DMS153 treated with DMSO at 0.1 percent for 48 hours (cell line): ENCODE results near the gene INF2.
"Not testable (repeated sequence)": the region's sequence is repeated elsewhere in the genome, so short reads cannot be mapped to it uniquely, and the experiment has no call there.

Source experiments
- DNase-seq: peaks from one replicate; lab custom pipeline; 2025; ENCODE audit not compliant: unreplicated experiment; lab: John Stamatoyannopoulos, UW

INF2 gene

DNA sequence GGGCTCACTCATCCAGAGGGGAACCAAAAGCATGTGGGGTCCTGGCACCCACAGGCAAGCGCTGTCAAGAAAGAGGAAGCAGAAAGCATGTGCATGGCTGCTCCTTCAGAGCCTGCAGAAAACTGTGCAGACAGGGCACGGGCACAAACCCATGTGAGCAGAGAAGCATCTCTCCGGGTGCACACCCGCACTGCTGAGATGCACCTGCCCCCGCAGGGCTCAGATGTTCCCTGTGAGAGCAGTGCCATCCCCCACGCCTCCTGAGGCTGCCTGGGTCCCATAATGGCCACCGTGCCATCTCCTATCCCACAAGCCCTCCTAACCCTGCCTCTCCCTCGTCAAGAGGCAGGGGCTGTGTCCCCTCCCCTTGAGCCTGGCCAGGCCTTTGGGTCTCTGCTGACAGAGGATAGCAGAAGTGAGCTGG, 32.3 kb upstream of the INF2 start:
- DNase-seq, result no peak

DNA sequence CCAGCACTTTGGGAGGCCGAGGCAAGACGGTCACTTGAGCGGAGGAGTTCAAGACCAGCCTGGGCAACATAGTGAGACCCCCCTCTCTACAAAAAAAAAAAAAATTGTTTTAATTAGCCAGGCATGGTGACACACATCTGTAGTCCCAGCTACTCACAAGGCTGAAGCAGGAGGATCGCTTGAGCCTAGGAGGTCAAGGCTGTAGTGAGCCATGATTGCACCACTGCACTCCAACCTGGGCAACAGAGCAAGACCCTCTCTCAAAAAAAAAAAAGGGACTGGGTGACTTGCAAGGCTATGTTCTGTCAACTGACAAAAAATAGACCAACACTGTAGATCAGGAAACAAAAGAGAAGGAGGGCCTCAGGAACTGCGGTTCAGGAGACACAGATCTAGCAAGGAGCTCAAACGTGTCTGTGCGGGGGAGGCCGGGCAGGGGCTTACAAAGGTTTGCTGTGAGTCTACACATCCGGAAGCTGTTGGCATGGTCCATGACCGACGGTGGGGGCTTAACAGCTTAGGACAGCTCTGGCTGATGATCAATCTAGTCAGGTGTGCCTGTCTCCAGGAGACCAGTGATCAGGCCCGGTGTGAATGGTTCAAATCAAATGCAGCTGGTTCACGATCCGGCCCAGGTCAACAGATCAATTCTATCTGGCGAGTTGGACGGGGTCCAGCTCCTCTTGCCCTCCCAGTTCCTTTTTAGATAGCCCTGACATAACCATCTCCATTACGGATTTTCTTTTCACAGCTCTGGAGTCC, 31.7 kb upstream of the INF2 start:
- no peak for DNase-seq

DNA sequence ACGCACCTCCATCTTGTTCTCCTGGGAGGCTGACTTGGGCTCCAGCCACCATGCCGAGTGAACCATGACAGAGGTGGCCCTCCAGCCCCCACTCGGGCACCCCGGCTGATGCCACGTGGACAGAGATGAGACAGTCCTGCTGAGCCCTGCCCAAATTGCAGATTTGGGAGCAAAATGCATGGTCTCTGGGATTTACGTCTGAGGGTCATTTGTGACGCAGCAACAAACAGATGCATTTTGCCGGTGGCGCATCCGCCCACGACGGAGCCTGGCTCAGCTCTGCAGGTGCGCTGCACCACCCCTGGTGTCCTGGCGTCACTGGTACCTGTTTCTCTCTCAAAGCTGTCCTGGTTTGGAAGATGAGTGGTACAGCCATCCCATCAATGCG, 31.1 kb upstream of the INF2 start:
- DNase-seq, result no peak

DNA sequence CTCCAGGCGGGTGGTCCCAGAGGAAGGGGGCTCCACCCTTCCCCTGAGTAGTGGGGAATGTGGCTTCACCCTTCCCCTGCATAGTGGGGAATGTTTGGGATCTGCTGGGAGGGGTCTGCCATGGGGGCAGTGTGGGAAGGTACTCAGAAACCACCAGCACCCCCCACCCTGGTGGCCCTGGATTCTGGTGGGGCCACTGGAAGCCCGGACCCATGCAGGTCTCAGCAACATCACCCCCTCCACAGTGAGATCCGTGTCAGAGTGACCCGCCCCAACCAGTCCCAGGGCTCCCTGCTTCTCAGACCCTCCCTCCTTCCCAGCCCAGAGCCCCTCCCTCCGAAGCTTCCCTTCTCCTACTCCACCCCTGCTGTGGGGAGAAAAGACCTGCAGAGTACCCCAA, 30.3 kb upstream of the INF2 start:
- DNase-seq, result no peak

DNA sequence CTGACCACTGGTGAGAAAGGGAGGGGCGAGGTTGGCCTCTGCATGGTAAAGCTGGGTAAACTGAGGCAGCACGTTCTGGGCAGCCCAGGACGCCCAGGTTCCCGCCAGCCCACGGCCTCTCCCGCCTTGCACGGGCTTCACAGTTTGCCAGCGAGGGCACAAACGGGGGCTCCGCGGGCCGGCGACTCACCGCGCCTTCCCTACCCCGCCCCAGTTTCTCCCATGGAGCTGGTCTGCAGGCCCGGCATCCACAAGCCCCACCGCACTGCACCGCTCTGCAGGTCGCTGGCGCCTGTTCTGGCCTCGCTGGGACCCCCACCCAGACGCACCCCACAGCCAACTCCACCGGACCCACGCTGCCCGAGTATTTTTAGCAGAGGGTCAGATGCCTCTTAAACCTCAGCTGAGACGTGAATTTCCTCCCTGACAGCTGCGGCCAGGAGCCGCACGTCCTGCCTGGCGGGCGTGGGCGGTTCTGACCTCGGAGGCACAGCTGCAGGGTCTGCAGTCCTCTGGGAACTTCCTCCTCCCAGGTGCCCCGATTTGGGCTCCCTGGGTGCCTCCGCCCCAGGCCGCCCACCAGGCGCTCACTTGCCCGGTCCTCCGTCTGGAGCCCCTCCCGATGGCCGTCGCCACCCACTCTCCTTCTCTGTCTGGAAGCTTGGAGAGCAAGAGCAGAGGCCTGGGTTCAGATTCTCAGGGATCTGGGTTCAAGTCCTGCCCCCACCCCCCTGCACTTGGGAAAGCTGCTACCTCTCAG, 29.5 kb upstream of the INF2 start:
- DNase-seq, result no peak

DNA sequence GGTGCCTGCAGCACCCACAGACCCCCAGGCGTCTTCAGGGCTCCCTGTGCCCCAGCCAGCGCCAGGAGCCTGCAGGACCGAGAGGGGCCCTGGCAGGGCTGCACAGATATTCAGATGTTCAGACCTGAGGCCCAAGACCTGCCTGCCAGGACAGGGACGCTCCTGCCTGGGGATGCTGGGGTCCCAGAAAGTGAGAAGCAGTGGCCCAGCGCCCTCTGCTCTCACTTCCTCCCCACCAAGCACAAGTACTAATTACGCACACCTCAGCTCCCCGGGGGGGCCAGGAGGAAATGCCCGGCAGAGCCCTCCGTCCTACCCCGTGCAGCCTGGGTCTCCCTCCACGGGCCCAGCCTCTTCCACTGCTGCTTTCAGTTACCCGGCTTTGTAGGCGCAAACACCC, 28.8 kb upstream of the INF2 start:
- DNase-seq, result no peak

DNA sequence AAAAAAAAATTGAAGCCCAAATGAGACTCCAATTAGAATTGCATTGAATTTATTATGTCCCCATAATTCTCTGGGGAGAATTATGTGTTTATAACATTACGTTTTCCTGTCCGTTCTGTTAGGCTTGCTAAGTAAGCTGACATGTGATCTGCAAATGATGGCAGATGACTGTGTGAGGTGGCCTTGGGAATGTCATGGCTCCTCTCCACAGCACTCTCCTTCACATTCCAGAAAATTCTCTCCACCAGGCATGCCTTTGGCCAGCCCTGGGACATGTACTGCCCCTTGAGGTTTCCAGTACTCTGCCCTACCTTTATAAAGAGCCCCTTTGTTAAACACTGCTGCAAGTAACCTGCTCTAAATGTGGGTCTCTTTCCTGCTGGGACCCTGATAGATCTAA, 28.3 kb upstream of the INF2 start:
- DNase-seq, result no peak

DNA sequence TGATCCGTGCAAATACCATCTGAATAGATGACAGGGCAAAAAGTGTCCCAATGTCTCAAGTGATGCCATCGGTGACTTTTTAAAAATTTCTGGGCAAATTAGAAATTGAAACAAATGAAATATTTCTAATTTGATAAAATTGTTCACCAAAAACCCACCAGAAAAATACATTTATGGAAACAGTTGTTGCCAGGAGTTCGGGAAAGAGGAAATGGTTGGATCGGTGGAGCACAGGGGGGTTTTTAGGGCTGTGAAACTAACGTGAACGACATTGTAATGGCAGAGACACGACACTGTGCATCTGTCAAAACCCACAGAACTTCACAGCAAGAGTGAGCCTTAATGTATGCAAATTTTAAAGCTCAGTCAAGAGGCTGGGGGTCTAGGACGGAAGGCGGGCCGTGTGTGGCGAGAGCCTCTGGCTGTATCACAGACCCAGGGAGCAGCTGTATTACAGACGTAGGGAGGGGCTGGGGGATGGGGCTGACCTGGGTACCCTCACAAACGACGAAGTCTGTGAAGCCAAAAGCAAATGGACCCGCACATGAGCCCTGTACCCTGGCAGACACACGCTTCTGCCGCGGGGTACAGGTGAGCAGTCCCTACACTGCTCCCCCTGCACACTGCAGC, 27.8 kb upstream of the INF2 start:
- not testable (repeated sequence) for DNase-seq

DNA sequence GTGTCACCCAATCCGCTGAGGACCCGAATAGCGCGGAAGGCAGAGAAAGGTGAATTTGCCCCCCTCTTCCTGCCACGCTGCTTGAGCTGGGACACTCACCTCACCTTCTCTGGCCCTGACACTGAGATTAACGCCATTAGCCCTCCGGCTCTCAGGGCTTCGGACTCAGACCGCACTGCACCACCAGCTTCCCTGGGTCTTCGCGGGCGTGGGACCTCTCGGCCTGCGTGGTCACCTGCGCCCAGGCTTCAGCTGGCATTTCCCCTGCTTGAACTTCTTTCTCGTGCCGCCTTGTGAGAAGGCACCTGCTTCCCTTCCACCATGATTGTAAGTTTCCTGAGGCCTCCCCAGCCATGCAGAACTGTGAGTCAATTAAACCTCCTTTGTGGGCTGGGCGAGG, 26.9 kb upstream of the INF2 start:
- not testable (repeated sequence) for DNase-seq

DNA sequence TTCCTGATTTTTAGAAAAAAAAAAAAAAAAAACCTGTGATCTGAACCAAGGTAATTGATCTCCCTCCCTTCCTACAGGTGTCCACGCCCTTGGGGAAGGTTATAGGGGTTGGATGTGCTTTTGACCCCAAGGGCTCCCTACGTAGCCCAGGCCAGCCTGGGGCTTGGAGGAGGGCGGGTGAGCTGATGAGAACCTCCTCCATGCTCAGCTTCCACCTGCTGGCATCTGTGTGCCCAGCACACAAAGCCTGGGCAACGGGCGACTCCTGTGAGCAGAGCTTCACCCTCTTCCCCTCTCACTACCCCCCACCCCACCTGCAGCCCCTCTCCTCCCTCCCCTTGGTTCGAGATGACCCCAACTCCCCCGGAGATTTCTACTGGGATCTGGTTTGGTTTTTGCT, 25.3 kb upstream of the INF2 start:
- DNase-seq, result no peak

DNA sequence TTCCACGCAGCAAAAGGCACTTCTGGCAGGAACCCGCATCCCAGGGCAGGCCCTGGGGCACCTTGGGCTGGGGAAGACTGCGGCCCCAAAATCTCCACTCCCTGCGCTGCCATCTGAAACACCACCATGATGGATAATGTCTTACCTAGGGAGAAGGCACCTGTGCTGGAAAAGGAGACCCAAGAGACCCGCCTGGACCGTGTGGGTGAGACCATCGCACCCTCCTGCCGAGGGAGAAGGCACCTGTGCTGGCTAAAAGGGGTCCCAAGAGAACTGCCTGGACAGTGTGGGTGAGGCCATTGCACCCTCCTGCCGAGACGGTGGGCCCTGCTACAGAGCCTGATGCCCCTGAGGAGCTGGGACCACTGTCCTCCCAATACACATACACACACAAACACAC, 24.8 kb upstream of the INF2 start:
- no peak for DNase-seq

DNA sequence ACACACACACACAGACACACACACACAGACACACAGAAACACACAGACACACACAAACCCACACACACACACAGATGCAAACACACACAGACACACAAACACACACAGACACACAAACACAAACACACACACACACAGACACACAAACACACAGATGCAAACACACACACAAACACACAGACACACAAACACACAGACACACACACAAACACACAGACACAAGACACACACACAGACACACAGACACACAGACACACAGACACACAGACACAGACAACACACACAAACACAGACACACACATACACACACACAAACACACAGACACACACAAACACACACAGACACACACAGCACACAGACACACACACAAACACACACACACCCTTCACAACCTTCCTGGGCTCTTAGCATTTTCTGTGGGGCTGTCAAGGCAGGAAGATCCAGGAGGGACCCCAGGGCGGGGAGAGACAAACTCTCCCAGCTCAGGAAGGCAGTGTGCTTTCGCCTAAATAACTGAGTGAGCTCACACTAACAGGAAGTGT, 24.2 kb upstream of the INF2 start:
- DNase-seq, result no peak

DNA sequence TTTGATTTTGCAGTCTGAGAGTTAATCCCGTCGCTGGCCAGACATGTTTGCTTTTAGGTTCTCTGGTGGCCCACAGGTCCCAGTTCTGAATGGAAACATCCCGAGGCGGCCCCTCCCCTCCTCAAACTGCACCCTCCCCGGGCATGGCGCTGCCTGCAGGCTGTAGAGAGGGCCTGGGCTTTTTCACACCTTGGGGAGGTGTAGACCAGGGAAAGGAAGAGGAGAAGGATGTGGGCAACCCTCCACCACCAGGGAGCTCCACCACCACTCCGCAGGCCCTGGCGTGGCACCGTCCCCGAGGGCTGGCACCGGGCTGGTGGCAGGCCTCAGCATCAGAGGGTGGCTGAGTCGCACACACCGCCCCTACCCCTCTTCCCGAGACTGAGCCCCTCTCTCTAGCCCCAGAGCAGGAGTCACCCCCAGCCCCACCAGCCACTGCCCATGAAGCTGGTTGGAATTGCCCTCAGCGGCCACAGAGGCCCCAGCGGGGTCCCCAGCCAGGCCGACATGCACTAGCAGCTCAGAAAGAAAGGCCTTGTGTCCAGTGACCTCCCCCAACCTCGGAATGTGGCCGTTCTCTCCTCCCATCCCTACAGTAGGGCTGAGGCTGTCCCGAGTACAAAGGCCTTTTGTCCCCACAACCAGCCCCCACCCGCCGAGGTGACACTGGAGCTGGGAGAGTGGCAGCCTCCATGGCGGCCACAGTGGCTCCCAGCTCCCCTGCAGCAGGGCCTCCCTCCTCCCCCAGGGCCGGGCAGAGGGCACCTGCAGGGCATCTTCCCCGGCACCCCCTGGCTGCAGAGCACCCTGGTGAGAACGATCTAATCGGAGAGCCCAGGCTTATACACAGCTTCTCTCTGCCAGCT, 23.5 kb upstream of the INF2 start:
- DNase-seq, result no peak

DNA sequence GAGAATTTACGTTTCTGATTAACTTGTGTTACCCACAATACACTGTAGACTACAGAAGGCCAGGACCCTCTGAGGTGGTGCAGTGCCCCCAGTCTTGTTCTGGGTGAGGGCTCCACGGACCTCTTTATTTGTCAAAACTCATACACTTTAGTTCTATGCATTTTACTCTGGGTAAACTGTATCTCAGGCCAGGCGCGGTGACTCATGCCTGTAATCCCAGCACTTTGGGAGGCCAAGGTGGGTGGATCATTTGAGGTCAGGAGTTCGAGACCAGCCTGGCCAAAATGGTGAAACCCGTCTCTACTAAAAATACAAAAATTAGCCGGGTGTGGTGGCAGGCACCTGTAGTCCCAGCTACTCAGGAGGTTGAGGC, 22.9 kb upstream of the INF2 start:
- not testable (repeated sequence) for DNase-seq

DNA sequence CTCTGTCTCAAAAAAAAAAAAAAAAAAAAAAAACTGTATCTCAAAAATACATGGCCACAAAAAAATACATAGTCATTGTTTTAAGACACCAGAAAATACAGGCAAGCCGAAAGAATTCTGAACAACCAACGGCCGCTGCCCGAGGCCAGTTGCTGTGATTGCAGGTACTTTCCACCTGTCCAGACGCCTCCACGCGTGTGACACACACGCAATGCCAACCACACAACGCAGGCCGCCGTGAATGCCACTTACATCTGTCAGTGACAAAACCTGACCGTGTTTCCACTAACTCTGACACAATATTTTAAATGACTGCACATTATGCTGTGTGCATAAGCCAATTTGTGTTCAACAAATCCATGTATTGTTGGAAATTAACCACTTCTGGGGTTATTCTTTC, 22.4 kb upstream of the INF2 start:
- DNase-seq, result no peak

DNA sequence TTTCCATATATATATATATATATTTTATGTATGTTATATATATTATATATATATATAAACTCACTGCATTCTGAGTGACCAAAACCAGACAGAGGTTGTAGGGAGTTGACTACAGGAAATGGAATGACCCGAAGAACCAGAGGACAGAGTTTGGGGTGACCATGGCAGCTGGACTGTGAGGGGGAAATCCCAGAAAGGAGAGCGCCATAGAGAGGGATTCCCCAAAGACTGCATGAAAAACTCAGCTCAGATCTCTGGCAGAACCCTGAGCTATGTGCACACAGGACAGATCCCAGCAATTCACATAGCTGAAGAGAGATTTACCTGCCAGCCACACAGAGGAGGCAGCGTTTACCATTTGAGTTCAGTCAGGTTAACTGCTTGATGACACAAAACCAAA, 19.7 kb upstream of the INF2 start:
- DNase-seq, result no peak

DNA sequence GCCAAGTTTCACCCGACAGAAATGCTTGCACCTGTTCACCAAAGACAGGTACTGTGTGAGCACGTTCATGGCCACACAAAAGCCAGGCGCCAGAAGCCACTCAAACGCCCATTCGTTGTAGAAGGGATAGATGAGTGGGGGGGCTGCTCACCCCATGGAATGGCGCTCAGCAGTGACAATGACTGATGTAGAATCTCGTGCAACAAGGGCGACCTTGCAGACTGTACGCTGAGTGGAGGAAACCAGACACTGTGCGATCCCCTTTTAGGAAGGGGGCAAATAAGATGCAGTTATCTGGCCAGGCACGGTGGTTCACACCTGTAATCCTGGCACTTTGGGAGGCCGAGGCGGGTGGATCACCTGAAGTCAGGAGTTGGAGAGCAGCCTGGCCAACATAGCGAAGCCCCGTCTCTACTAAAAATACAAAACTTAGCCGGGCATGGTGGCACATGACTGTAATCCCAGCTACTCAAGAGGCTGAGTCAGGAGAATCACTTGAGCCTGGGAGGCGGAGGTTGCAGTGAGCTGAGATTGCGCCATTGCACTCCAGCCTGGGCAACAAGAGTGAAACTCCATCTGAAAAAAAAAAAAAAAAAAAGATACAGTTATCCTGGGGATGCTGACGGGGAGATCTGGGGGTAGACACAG, 18.0 kb upstream of the INF2 start:
- not testable (repeated sequence) for DNase-seq

DNA sequence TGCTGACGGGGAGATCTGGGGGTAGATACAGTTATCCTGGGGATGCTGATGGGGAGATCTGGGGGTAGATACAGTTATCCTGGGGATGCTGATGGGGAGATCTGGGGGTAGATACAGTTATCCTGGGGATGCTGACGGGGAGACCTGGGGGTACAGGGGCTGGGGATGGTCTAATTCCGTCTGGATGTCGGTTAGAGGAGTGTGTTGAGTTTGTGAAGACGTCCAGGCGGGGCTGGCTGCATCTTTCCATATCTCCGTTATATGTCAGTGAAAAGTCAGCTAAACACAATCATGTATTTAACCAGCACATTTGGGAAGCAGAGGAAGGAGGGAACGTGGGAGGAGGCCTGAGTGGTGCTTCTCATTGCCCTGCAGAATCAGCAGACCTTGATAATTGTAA, 17.3 kb upstream of the INF2 start:
- DNase-seq, result not testable (repeated sequence)

DNA sequence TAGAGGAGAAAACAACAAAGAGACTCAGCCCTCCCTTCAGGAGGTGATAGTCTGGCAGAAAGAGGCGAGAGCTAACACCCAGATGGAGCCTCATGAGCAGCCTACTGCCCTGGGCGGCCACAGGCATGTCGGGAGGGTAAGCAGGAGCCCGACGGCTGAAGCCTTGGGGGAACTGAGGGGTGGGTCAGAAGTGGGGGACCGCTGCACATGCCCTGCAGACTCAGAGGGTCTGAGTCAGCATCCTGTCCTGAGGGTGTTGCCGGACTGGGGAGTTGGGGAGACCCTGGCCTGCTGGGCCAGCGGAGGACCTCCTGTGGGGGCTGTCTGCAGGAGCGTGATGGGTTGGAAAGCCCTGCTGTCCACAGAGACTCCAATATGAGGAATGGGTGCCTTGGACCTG, 15.9 kb upstream of the INF2 start:
- no peak for DNase-seq

DNA sequence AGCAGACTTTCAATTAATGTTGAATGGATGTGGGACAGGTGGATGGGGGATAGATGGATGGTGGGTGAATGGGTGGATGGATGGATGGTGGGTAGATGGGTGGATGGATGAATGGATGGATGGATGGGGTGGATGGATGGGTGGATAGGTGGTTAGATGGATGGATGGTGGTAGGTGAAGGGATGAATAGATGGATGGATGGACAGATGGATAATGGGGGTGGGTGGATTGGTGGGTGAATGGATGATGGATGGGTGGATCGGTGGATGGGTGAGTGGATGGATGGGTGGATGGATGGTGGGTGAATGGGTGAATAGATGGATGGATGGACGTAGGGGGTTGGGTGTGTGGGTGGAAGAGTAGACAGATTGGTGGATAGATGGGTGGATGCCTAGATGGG, 14.0 kb upstream of the INF2 start:
- no peak for DNase-seq
